Measurements from ENCODE around the gene COX8A. TPM values are rescaled to one million over a fixed set of nuclear protein-coding genes. Genes with fewer than 3 reads are reported as not detected.
"Not testable (repeated sequence)": the region's sequence is repeated elsewhere in the genome, so short reads cannot be mapped to it uniquely, and the experiment has no call there.

Gene COX8A
- total and polyA plus RNA-seq, 8 donors = 79.8 to 441 (median 121) TPM

- ATAC-seq = no peak
- no peak for FAIRE-seq
- Histone ChIP-seq H3K27me3 (no peaks in the 10 kb centered on the region), H3K4me1 (no peaks in the 10 kb centered on the region), H3K9me3 (no peaks in the 10 kb centered on the region), H3K36me3 (no peaks in the 10 kb centered on the region), H3K4me3 (no peak overlapping the region), H3K27ac (no peak overlapping the region)
- intact Hi-C loops (cut with DNase I) = no loop called here
- TF ChIP-seq CTCF (IDR thresholded peaks at IDR 0.05) = no peak
- 94 to 98% methylated on average over 1 of the region's 1 CpG for WGBS, 2 donors
- no peak for DNase-seq
Measured at GRCh38 chr11:63966444-63966843, 8.0 kb upstream of the COX8A start.

GRCh38 chr11:63969461-63969860 is 5.0 kb upstream of the COX8A start:
- Histone ChIP-seq H3K4me1 (no peaks in the 10 kb centered on the region), H3K4me3 (no peak overlapping the region), H3K9me3 (no peaks in the 10 kb centered on the region), H3K27me3 (no peaks in the 10 kb centered on the region), H3K36me3 (no peaks in the 10 kb centered on the region), H3K27ac (no peak overlapping the region)
- no peak for FAIRE-seq
- no peak for DNase-seq
- WGBS, 2 donors = 59 to 62% methylated on average over 2 of the region's 2 CpGs
- no peak for ATAC-seq
- intact Hi-C loops (cut with DNase I) = no loop called here
- no peak for TF ChIP-seq CTCF (IDR thresholded peaks at IDR 0.05)

- intact Hi-C loops (cut with DNase I) = no loop called here
- TF ChIP-seq CTCF (IDR thresholded peaks at IDR 0.05) = no peak
- Histone ChIP-seq H3K27me3 (no peaks in the 10 kb centered on the region), H3K27ac (no peak overlapping the region), H3K4me3 (no peak overlapping the region), H3K4me1 (peaks cover 0 to 8% (median 6%) of the 10 kb centered on the region in 3 donors), H3K9me3 (no peaks in the 10 kb centered on the region), H3K36me3 (no peaks in the 10 kb centered on the region)
- no peak for ATAC-seq
- WGBS, 2 donors = 62 to 69% methylated on average over 5 of the region's 5 CpGs
- no peak for DNase-seq
- no peak for FAIRE-seq
Measured at GRCh38 chr11:63970902-63971301, 3.5 kb upstream of the COX8A start.

- not testable (repeated sequence) for H3K9me3 ChIP-seq
- DNase-seq = peak in 1 of 6 donors; percentile 45
Measured at GRCh38 chr11:63973912-63974258, 535 bp upstream of the COX8A start.

GRCh38 chr11:63978551-63979239 is 4.3 kb downstream of the COX8A start:
- TF ChIP-seq CTCF (IDR thresholded peaks at IDR 0.05) = no peak
- no peaks in the 10 kb centered on the region for H3K36me3 ChIP-seq
- H3K27ac ChIP-seq = no peak overlapping the region
- WGBS, 2 donors = 72 to 73% methylated on average over 10 of the region's 10 CpGs
- DNase-seq = no peak
- H3K4me1 ChIP-seq = peaks cover 0 to 13% (median 11%) of the 10 kb centered on the region in 3 donors
- ATAC-seq = no peak
- no peak for FAIRE-seq
- H3K9me3 ChIP-seq = no peaks in the 10 kb centered on the region
- no peak overlapping the region for H3K4me3 ChIP-seq
- intact Hi-C loops (cut with DNase I) = no loop called here
- H3K27me3 ChIP-seq = no peaks in the 10 kb centered on the region

More at GRCh38 chr11:63973912-63974258, 535 bp upstream of the COX8A start:
- peaks cover 0 to 13% (median 11%) of the 10 kb centered on the region in 3 donors for H3K4me1 ChIP-seq
- H3K4me3 ChIP-seq; H3K27me3 ChIP-seq; intact Hi-C loops (cut with DNase I); FAIRE-seq; ATAC-seq; H3K27ac ChIP-seq; H3K36me3 ChIP-seq: not testable (repeated sequence)
- 59 to 60% methylated on average over 18 of the region's 18 CpGs for WGBS, 2 donors
